ENCODE results near the gene TTYH2.

GRCh38 chr17:74267987-74268499, 54.7 kb downstream of the TTYH2 start:
- no peak for TF ChIP-seq CTCF (IDR thresholded peaks at IDR 0.05)
- no peak for TF ChIP-seq EZH2 (IDR thresholded peaks at IDR 0.05; ENCODE audit: borderline replicate concordance, insufficient read depth, low read depth, low read length, poor library complexity, severe bottlenecking)
